Psoas muscle (tissue), 8 donors: ENCODE results near the gene ZBTB7C. TPM values are rescaled to one million over a fixed set of nuclear protein-coding genes. Genes with fewer than 3 reads are reported as not detected.

ENCODE experiments used
- ATAC-seq, 4 donors: fragments of 200-7000 bp; cut with Tn5 transposase; one replicate each; pipeline ENCODE4 v1.9.1; 2020; ENCODE audit warnings: moderate library complexity in 3 of 4, mild to moderate bottlenecking in 2 of 4
- DNase-seq, 2 donors: peaks; one replicate each; pipeline ENCODE4 v3.0.0-alpha.2; 2020
- H3K27ac ChIP-seq: fragments of 200-600 bp; one replicate; pipeline ENCODE4 v1.8.0; 2022
- H3K27me3 ChIP-seq, 3 donors: fragments of 200-600 bp in 1 of 3; one replicate each; pipeline versions ENCODE4 v1.6.1 to v1.8.0; 2013 to 2022; ENCODE audit warnings: low read length in 2 of 3, mild to moderate bottlenecking in 2 of 3, moderate library complexity in 1 of 3; ENCODE audit not compliant: insufficient read depth in 3 of 3
- H3K36me3 ChIP-seq, 2 donors: fragments of 200-600 bp in 1 of 2; one replicate each; pipeline versions ENCODE4 v1.6.1 to v1.8.0; 2013 to 2022; ENCODE audit warnings: low read depth in 1 of 2, mild to moderate bottlenecking in 1 of 2, moderate library complexity in 1 of 2; ENCODE audit not compliant: insufficient read depth in 1 of 2
- H3K4me1 ChIP-seq: fragments of 200-600 bp; one replicate; pipeline ENCODE4 v1.8.0; 2022
- H3K4me3 ChIP-seq: fragments of 200-600 bp; one replicate; pipeline ENCODE4 v1.8.0; 2022; ENCODE audit warnings: mild to moderate bottlenecking
- H3K9me3 ChIP-seq: fragments of 200-600 bp; one replicate; pipeline ENCODE4 v1.8.0; 2022
- CTCF ChIP-seq: fragments of 200-600 bp; IDR thresholded peaks from one replicate; pipeline ENCODE4 v1.8.0; 2022; ENCODE audit warnings: antibody characterized with exemption
- WGBS, 3 donors: extraction: QIAGEN DNeasy Blood & Tissue Kit; methylation state at CpG; one replicate each; pipeline versions ENCODE4 v1.1.6 to v1.1.7; 2013; 5-methylcytosine and 5-hydroxymethylcytosine counted together
- intact Hi-C, 2 donors: fragments of 100-400 bp; cut with DNase I; formaldehyde crosslinking; loops; one replicate each; pipeline versions ENCODE4 v1.11.0 to v1.14.2; 2022
- polyA plus RNA-seq, 3 donors: library from polyadenylated mRNA; stranded (reverse); fragments of 200-250 nt; gene quantifications; one replicate each; pipeline ENCODE4 v1.2.3, GENCODE V29; 2013
- total RNA-seq, 4 donors: library from RNA; stranded (reverse); fragmentation: NEBNext Ultra II Directional in 2 of 4; extraction: Animal tissue kit (Norgen Biotek cat#: 25700) in 2 of 4; gene quantifications; one replicate each; pipeline versions ENCODE4 v1.2.1 to v1.2.4, GENCODE V29; 2021 to 2023
- donor health status: healthy with polysubstance abuse.
- donor health status: DM: no; HTN: no; CAD: no; lungs with moderate emphysema.
- donor health status: Bipolar disorder and iron deficiency.
- donor health status: healthy.
- donor health status: DM: yes; HTN: yes; CAD: no.
- donor health status: DM: no; HTN: no; CAD: no.
- donor health status: DM: no; HTN: no; CAD: no.
- donor health status: DM: yes; HTN: yes; CAD: no.

The ZBTB7C gene
- total and polyA plus RNA-seq, 7 donors: 0.34 to 2.9 (median 0.78) TPM

GRCh38 chr18:48085781-48086487 is 323.2 kb downstream of the ZBTB7C start:
- no peak for DNase-seq
- Histone ChIP-seq H3K36me3 (no peaks in the 10 kb centered on the region), H3K4me3 (no peak overlapping the region), H3K27me3 (no peaks in the 10 kb centered on the region), H3K9me3 (no peaks in the 10 kb centered on the region), H3K27ac (no peak overlapping the region), H3K4me1 (no peaks in the 10 kb centered on the region)
- no peak for TF ChIP-seq CTCF
- no peak for ATAC-seq
- intact Hi-C loops: no loop called here
- 89 to 95% (median 92%) methylated on average over 4 of the region's 4 CpGs for WGBS, 3 donors

- TF ChIP-seq CTCF: no peak
- ATAC-seq (no peak), DNase-seq (no peak)
- H3K4me1 ChIP-seq: no peaks in the 10 kb centered on the region
- WGBS, 3 donors: 96 to 98% (median 97%) methylated on average over 6 of the region's 6 CpGs
- intact Hi-C loops: no loop called here
- no peaks in the 10 kb centered on the region for H3K9me3 ChIP-seq
- no peaks in the 10 kb centered on the region for H3K27me3 ChIP-seq
- no peak overlapping the region for H3K27ac ChIP-seq
- H3K4me3 ChIP-seq: no peak overlapping the region
- no peaks in the 10 kb centered on the region for H3K36me3 ChIP-seq
Measured at GRCh38 chr18:48084858-48085257, 324.3 kb downstream of the ZBTB7C start.

- no peaks in the 10 kb centered on the region for H3K9me3 ChIP-seq
- 91 to 94% (median 92%) methylated on average over 13 of the region's 13 CpGs for WGBS, 3 donors
- no peak for ATAC-seq
- DNase-seq: no peak
- no peak for TF ChIP-seq CTCF
- no peak overlapping the region for H3K4me3 ChIP-seq
- no peak overlapping the region for H3K27ac ChIP-seq
- intact Hi-C loops: no loop called here
- H3K4me1 ChIP-seq: no peaks in the 10 kb centered on the region
- H3K36me3 ChIP-seq: no peaks in the 10 kb centered on the region
- H3K27me3 ChIP-seq: no peaks in the 10 kb centered on the region
Measured at GRCh38 chr18:48084041-48084757, 325.0 kb downstream of the ZBTB7C start.

GRCh38 chr18:48080546-48080945 is 328.6 kb downstream of the ZBTB7C start:
- no peak overlapping the region for H3K27ac ChIP-seq
- no peaks in the 10 kb centered on the region for H3K27me3 ChIP-seq
- DNase-seq (no peak), ATAC-seq (no peak)
- H3K36me3 ChIP-seq: no peaks in the 10 kb centered on the region
- TF ChIP-seq CTCF: no peak
- no peaks in the 10 kb centered on the region for H3K9me3 ChIP-seq
- H3K4me3 ChIP-seq: no peak overlapping the region
- no peaks in the 10 kb centered on the region for H3K4me1 ChIP-seq
- intact Hi-C loops: no loop called here
- WGBS, 3 donors: 36 to 67% (median 43%) methylated on average over 4 of the region's 4 CpGs
